ENCODE results near the gene LLPH.

GRCh38 chr12:66111605-66112004, 18.9 kb downstream of the LLPH start:
- TF ChIP-seq CTCF (IDR thresholded peaks at IDR 0.05) (no peak), POLR2A (IDR thresholded peaks at IDR 0.05) (no peak)
